GM19397 (cell line): ENCODE results near the gene COX19.

ENCODE experiments used
- ATAC-seq: cut with Tn5 transposase; IDR thresholded peaks from one replicate; pipeline ENCODE4 v1.9.1; 2021; ENCODE audit warnings: mild to moderate bottlenecking, moderate library complexity; ENCODE audit not compliant: unreplicated experiment

The COX19 gene

DNA sequence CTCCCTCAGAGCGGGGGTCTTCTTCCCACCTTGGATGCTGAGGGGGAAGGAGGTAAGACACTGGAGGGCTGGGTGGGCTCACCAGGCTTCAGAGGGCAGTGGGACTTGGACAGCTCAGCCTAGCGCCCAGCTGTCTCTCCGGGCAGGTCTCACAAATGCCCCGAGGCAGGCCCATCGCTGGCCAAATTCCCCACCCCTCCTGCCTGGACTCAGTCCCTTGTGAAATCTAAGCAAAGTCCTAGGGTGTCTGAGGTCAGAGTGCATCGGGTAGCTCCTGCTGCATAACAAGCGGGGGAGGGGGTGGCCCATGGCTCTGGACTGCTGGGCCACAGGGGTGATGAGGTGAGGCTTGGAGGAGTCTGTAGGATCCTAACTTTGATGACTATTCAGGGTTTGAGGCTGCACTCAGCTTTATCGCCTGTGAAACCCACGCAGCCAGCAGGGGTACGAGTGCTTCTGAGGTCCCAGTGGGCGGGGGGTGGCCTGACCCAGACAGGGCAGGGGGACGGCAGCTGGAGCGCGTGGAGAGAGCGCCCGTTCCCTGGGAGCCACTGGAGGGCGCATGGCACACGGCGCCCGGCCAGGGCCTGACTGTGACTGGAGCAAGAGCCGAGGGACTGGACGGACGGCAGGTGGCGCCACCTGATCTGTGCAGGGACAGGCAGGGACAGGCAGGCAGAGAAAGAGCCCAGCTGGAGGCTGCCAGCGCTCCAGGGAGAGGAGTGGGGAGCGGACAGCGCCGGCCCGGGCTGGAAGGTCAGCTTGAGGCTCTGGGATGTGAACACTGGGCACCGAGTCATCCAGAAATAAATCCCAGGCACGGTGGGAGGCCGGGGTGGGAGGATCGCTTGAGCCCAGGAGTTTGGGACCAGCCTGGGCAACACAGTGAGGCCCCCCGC lies 17.6 kb upstream of the COX19 start:
- peak; percentile 79 for ATAC-seq

DNA sequence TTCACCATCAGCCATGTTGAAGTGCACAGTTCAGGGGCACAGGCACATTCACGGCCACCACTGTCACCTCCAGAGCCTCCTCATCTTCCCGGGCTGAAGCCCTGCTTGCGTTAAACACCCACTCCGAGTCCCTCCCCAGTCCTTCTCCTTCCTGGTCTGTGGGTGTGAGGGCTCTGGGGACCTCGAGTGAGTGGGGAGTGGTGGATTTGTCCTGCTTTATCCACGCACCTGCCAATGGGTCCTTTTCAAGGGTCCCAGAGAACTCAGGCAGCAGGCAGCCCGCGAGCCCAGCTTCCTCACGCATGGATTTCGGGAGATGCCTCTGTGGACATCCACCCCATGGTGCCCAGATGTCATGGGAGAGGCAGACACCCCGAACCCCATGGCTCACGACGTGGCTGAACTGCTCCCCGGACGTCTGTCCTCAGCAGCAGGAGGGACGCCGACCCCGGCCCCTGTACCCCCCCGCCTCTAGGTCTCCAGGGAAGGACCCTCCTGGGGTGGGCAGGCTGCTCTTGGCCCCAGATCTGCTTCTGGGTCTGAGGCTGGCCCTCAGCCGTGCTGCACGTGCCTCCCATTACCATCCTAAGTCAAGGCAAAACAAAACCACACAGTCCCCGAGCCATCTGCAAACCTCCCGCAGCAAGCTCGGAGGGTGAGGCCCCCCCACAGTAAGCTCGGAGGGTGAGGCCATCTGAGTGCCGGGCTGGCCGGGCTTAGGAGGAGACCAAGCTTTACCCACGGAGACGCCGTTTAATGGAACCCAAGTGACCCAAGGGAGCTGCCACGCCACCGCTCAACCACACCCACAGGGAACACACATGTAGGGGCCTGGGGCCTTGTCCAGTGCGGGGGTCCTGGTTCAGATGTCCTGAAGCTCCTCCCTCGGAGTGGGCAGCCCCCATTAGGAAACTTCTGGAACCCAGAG lies 16.6 kb upstream of the COX19 start:
- no peak for ATAC-seq

DNA sequence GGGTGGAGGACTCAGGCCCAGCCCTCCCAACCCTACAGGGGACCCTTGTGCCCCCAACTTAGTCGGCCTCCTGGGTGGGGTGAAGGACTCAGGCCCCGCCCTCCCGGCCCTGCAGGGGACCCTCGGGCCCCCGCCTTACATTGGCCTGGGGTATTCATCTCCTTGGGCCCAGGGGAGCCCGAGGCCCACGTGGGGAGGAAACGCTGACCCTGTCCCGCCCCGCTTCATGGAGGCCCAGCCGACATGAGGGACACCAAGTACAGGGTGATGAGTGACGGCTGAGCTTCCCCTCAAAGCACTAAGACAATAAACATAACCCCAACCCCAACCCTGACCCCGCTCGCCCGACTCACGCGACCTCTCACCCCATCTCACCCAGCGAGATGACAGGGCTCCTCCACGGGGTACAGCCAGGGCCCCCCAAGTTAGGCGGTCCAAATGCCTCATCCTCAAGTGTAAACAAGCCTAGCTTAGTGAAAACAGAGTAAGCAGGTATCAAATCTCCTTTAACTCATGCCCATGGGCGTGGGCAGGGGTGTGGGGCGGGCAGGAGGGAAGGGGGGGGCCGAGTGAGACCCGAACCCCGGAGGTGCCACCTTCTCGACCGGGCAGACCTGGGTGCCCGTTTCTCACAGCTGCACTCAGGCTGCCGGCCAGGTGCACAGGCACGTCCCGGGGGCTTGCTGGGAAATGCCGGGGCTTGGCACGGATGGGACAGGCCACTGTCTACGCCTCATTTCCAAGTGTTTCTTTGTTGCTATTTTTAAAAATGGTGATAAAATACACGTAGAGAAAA lies 15.8 kb upstream of the COX19 start:
- ATAC-seq = no peak

DNA sequence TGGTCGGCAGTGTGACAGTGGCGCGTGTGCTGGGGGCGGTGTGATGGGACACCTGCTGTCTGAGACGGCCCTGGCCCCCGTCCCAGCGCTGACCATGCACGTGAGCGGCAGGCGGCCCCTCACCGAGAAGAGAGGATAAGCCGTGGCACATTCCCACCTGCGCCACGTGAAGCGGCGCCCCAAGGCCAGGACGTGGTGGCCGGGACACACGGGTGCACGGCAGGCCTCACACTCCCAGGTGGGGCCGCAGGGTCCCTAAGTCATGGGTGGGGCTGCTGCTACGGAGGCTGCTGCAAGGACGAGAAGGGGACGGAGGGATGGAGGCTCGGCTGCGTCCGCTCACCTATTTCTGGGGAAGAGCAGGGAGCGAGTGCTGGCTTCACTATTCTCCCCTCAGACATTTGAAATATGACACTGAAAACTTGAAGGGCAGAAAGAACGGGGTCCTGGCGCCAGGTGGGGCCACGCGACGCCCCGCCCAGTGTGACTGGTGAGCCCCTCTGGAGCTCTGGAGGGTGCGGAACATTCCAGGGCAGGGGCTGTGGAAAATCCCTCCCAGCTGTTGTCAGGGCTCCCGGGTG lies 15.1 kb upstream of the COX19 start:
- ATAC-seq = no peak

- no peak for ATAC-seq
Measured at GRCh38 chr7:988963-989529, 13.7 kb upstream of the COX19 start.

DNA sequence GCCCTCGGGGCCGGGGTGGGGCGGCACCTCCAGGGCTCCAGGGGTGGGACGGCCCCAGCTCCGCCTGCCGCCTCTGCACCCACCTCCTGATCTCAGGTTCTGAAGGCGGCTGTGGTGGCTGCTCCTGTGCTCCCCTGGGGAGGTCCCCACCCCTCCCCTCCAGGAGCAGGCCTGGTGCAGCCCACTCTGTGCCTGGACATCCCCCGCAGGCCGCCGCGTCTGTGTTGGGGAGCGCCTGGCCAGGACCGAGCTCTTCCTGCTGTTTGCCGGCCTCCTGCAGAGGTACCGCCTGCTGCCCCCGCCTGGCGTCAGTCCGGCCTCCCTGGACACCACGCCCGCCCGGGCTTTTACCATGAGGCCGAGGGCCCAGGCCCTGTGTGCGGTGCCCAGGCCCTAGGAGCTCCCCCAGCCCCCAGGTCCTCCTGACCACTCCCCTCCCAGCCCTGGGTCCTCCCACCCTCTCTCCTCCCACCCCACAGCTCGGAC lies 13.1 kb upstream of the COX19 start:
- no peak for ATAC-seq

DNA sequence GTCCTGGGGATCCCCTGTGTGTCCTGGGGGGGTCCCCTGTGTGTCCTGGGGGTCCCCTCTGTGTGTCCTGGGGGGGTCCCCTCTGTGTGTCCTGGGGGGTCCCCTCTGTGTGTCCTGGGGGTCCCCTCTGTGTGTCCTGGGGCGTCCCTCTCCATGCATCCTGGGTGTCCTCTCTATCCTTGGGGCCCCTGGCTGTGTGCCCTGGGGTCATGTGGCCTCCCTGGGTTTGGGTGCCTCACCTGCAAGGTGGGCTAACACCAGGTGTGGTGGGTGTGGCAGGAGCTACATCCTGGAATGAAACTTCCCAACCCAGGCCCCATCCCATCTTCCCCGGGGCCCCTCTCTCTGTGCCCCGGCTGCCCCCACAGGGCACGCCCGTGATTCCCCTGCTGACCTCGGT lies 12.6 kb upstream of the COX19 start:
- ATAC-seq = no peak

DNA sequence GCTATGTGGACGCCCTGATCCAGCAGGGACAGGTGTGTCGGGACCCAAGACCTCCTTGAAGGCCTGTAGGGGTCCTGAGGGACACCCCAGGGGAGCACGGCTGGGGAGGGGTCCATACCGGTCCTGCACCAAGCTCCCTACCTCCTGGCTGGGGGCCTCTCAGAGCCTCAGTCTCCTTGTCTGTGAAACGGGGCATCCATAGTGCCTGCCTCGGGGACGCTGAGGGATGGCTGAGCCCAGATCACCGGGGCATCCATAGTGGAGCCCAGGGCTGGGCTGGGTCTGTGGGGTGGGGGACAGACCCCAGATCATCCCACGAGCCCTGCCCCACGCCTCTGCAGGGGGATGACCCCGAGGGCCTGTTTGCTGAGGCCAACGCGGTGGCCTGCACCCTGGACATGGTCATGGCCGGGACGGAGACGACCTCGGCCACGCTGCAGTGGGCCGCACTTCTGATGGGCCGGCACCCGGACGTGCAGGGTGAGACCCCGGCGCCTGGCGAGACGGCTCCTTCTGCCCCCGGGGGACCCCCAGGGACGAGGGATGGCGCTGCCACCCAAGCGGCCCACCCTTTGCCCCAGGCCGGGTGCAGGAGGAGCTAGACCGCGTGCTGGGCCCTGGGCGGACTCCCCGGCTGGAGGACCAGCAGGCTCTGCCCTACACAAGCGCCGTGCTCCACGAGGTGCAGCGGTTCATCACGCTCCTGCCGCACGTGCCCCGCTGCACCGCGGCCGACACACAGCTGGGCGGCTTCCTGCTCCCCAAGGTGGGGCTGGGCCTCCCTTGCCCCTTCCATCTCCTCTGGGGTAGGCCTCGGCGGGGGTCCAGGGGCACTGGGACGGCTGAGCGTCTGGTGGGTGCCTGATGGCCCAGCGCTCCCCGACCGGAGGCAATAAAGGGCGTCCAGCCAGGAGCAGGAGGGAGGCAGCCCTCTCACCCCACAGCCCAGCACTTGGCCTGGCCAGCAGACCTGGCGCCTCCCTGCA lies 11.7 kb upstream of the COX19 start:
- no peak for ATAC-seq

DNA sequence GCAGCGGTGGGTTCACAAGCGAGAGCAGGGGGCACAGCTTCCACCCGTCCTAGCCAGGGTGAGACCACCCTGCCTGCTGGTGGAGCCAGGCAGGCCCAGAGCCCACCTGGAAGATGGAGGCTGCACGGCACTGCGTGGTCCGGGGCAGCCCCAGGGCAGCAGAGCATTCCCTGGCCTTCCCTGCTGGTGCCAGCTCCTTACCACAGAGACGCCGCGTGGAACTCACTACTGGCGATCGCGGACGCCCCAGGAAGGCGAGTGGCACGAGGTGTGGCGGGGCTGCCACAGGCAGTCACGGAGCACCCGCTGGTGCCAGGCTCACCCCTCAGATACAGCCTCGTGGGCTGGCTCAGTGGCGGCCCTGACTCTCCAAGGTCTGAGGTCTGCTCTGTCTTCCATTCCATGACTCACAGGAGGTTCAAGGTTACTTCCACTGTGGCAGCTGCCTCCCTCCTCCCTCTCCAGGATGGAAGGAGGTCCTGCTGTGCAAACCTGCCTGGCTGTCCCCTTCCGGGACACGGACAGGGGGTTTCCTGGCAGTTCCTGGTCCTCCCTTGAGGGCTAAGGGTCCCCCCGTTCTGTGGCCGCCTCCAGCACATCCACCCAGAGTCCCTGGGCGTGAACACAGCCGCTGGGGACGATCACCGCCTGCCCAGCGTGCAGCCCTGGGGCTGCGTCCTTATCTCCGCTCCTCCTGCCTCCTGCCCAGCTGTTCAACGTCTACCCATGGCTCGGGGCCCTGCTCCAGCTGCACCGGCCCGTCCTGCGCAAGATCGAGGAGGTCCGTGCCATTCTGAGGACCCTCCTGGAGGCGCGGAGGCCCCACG lies 10.8 kb upstream of the COX19 start:
- no peak for ATAC-seq

DNA sequence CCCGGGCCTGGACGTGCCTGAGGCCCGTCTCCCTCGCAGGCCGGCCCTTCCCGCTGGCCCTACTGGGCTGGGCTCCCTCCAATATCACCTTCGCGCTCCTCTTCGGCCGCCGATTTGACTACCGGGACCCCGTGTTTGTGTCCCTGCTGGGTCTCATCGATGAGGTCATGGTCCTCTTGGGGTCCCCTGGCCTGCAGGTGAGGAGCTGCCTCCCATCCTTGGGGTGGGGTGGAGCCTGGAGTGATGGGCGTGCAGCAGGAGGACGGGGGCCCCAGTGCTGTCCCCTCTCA lies 9.7 kb upstream of the COX19 start:
- ATAC-seq = no peak

DNA sequence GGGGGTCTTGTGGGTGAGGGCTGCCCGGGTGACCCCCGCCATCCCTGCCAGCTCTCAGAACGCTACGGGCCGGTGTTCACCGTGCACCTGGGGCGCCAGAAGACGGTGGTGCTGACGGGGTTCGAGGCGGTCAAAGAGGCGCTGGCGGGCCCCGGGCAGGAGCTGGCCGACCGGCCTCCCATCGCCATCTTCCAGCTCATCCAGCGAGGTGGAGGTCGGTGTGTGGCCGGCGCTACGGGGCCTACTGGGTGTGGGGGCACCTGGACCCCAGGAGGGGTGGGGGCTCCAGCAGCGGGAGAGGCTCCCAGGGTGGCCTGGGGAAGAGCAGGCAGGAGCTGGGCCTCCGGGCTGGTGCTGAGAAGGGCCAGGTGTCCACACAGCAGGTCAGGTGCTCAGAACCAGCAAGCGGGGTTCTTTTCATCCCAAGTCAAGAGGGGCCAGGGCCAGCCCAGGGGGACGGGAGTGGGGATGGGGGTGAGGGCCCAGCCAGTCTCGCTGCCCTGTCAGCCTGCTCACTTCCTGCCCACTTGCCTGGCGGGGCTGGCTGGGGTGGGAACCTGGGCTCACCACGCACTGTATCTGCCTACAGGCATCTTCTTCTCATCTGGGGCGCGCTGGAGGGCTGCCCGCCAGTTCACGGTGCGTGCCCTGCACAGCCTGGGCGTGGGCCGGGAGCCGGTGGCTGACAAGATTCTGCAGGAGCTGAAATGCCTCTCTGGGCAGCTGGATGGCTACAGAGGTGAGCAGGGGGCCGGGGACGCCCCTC lies 9.2 kb upstream of the COX19 start:
- no peak for ATAC-seq

DNA sequence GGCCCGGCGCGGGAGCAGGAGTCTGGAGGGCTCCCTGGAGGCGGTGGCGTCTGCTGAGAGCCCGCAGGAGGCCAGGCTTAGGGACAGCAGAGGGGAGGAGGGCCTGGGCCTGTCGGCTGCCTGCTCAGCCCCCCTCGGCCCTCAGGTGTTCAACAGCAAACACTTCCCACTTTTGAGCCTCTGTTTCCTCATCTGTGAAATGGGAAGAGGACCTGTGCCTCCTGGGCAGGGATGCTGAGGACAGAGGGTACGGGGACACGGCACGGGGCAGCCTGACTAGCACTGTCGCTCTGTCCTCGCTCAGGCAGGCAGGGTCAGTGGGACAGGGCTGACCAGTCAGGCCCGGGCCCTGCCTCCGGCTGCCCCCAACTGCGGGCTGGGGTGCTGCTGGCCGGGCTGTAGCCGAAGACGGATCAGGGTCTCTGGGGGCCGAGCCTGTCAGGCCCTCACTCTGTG lies 8.3 kb upstream of the COX19 start:
- no peak for ATAC-seq

GRCh38 chr7:983004-983615 lies 7.8 kb upstream of the COX19 start, which contains the start of gene CYP2W1:
Gene CYP2W1, plus strand, starts transcription at chr7:983181. Its CDS starts 31 bp downstream, at chr7:983212.
- ATAC-seq = no peak

DNA sequence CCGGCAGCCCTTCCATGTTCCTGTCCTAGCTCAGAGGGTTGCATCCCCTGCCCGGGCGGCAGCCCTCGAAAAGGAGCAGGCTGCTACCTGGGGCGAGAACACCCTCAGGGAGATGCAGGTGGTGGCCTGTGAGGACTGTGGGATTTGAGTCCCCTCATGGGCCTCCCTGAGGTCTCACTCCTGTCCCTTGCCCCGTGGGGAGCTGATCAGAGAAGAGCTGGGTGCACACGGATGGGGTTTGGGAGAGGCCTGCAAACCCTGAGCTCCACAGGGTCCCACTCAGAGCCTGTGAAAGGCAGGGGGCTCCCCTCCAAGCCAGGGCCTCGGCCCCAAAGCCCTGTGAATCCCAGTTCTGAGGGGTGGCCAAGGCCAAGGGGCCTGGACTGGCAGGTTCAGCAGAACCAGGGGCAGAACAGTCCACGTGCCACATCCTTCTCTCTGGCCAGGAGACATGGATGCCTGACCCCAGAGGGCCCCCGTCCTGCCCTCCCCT lies 7.2 kb upstream of the COX19 start:
- no peak for ATAC-seq

DNA sequence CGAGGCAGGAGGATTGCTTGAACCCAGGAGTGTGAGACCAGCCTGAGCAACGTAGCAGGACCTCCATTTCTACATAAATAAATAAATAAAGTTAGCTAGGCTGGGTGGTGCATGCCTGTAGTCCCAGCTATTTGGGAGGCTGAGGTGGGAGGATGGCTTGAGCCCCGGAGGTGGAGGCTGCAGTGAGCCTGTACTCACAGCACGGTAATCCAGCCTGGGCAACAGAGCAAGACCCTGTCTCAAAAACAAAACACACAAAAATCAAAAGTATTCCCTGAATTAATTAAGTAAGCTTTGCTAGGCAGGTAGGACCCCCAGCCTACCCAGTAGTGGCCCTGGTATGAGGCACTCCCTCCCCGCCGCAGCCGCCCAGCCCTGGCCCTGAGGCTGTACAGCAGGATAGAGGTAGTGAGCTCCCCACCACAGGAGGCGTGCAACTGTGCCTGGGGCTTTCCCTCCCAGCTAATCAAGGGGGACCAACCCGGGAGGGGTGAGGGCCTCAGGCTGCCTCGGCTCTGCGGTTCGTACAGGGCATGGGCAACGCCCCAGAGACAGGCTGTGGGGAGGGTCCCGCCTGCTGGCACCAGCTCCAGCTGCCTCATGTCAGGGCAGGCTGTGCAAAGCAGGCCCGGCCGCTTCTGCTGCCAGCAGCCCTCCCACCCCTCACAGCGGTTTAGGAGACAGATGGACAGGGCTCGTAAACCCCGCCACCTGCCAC lies 6.6 kb upstream of the COX19 start:
- no peak for ATAC-seq

DNA sequence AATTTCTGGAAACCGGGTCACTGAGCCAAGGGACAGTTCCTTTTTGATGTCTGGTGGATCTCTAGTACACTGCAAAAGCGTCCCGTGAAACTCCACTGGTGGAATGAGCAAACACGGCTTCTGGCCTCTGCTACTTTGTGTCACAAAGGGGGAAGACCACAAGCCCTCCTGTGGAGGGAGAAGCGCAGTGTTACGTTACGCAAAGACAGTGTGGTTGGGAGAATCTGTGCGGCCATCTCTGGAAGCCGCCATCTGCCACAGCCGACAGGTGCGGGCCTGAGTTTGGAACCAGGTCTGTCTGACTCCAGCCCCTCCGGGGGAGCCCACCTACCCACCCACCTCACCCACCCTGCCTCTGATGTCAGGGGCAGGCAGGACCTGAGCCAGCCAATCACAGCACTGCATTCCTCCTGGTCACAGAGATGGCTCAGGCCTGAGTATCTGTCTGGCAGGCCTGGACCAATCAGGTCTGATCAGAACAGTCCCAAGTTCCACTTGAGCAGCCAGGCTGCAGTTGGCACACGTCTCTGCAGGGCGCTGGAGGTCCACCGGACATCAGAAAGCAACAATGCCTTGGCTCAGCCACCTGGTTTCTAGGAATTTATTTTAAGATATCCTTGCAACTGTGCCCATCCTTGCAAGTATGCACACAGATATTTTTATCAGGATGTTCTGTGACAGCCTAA lies 4.7 kb upstream of the COX19 start:
- ATAC-seq = no peak
